GM12891 (cell line): ENCODE results near the gene ISG20L2.

Source experiments
- PAX5 ChIP-seq: IDR thresholded peaks from 2 replicates; pipeline ENCODE4 v1.6.1; 2011; ENCODE audit warnings: low read length, moderate library complexity, mild to moderate bottlenecking; ENCODE audit not compliant: insufficient read depth, severe bottlenecking
- POLR2A ChIP-seq: IDR thresholded peaks from 2 replicates; pipeline ENCODE4 v1.6.1; 2011; ENCODE audit warnings: low read depth, low read length, control low read depth
- POLR2AphosphoS5 ChIP-seq: IDR thresholded peaks from 2 replicates; pipeline ENCODE4 v1.6.1; 2011; ENCODE audit warnings: low read depth, low read length, control low read depth
- SPI1 ChIP-seq: IDR thresholded peaks from 2 replicates; pipeline ENCODE4 v1.6.1; 2011; ENCODE audit warnings: low read depth, low read length, control low read depth
- TAF1 ChIP-seq: IDR thresholded peaks from 2 replicates; pipeline ENCODE4 v1.6.1; 2011; ENCODE audit warnings: low read depth, low read length, control low read depth

- TF ChIP-seq POLR2A = no peak
- no peak for TF ChIP-seq POLR2AphosphoS5
- no peak for TF ChIP-seq TAF1
- TF ChIP-seq SPI1 = no peak
- no peak for TF ChIP-seq PAX5
Observed at GRCh38 chr1:156768610-156769295, 40.2 kb upstream of the ISG20L2 start.
